Transverse colon (tissue), 4 donors: ENCODE data around the gene RUNX3.

ENCODE experiments used
- CTCF ChIP-seq, 5 experiments: fragments of 200-600 bp in 3 of 5; fragments of 450-650 bp in 2 of 5; sonication (generic) in 3 of 5; IDR thresholded peaks; 1 replicate in 2 of 5; 2 replicates in 3 of 5; pipeline ENCODE4 v1.5.1; 2016 to 2017; ENCODE audit warnings: antibody characterized with exemption in 5 of 5, inconsistent platforms in 3 of 5, mild to moderate bottlenecking in 2 of 5, moderate library complexity in 1 of 5
- POLR2A ChIP-seq: fragments of 450-650 bp; IDR thresholded peaks from one replicate; pipeline ENCODE4 v1.6.1; 2016; ENCODE audit warnings: antibody characterized with exemption, mild to moderate bottlenecking, moderate library complexity
- POLR2AphosphoS5 ChIP-seq, 3 donors: sonication (generic); formaldehyde crosslinking; IDR thresholded peaks; one replicate each; pipeline ENCODE4 v1.6.1; 2016; ENCODE audit warnings: antibody characterized with exemption in 3 of 3

- TF ChIP-seq CTCF (IDR thresholded peaks at IDR 0.05) (no peak), POLR2A (no peak), POLR2AphosphoS5 (IDR thresholded peaks at IDR 0.05) (no peak)
These were observed 62.8 kb downstream of the RUNX3 start for GRCh38 chr1:24867084-24867870.
